A549 (cell line): ENCODE results near the gene NFX1. TPM values are rescaled to one million over a fixed set of nuclear protein-coding genes. Genes with fewer than 3 reads are reported as not detected.
A peak's percentile ranks its signal among the peaks of the same experiment; 100 is the strongest.

Experiments used
- ATAC-seq, 2 experiments: fragments of 200-7000 bp in 1 of 2; fragments of >200 bp in 1 of 2; cut with Nextera tagmentation in 1 of 2; cut with Tn5 transposase in 1 of 2; 3 replicates each; pipeline versions ENCODE4 v1.8.0 to v1.9.1; 2018 to 2020; ENCODE audit warnings: mild to moderate bottlenecking in 1 of 2, moderate library complexity in 1 of 2
- CTCF ChIA-PET: fragments of 300-600 bp; sonication (Branson Sonifier 250); formaldehyde crosslinking; extraction: SDS; loops from one replicate; lab custom pipeline; 2021; ENCODE audit warnings: antibody characterized with exemption, inconsistent platforms; lab: Yijun Ruan, JAX
- POLR2A ChIA-PET: fragments of 350-600 bp; formaldehyde crosslinking; extraction: SDS; loops from one replicate; lab custom pipeline; 2021; ENCODE audit warnings: antibody characterized with exemption, inconsistent platforms; lab: Yijun Ruan, JAX
- DNase-seq, 2 experiments: peaks; one replicate each; pipeline versions ENCODE4 v3.0.0 to v3.0.0-alpha.2; 2011 to 2016; ENCODE audit warnings: low read depth in 1 of 2, low spot score in 1 of 2
- FAIRE-seq: peaks from 2 replicates; lab custom pipeline; 2011; peaks lifted over from hg19 to GRCh38; lab: Jason Lieb, UNC
- H3K27ac ChIP-seq, 2 experiments: fragments of >200 bp; sonication (Bioruptor Twin); formaldehyde crosslinking; 3 replicates each; pipeline ENCODE4 v1.5.1; 2016 to 2017
- H3K4me1 ChIP-seq: fragments of >200 bp; sonication (Bioruptor Twin); formaldehyde crosslinking; 3 replicates; pipeline ENCODE4 v1.6.1; 2016
- H3K4me2 ChIP-seq: fragments of >200 bp; sonication (Bioruptor Twin); formaldehyde crosslinking; 3 replicates; pipeline ENCODE4 v1.6.1; 2016
- H3K4me3 ChIP-seq: fragments of >200 bp; sonication (Bioruptor Twin); formaldehyde crosslinking; 3 replicates; pipeline ENCODE4 v1.5.1; 2016
- H3K9me3 ChIP-seq: fragments of >200 bp; sonication (Bioruptor Twin); formaldehyde crosslinking; 3 replicates; pipeline ENCODE4 v1.6.1; 2016
- CBX8 ChIP-seq: fragments of 200-600 bp; sonication (generic); IDR thresholded peaks from 2 replicates; pipeline ENCODE4 v1.6.1; 2016
- CHD2 ChIP-seq: fragments of 150-350 bp; IDR thresholded peaks from 2 replicates; pipeline ENCODE4 v1.6.1; 2014; ENCODE audit warnings: low read length; ENCODE audit not compliant: partially characterized antibody
- CHD4 ChIP-seq: fragments of 200-600 bp; sonication (generic); IDR thresholded peaks from 2 replicates; pipeline ENCODE4 v1.6.1; 2016; ENCODE audit warnings: antibody characterized with exemption, mild to moderate bottlenecking, borderline replicate concordance
- CTCF ChIP-seq: fragments of >200 bp; sonication (Bioruptor Twin); formaldehyde crosslinking; IDR thresholded peaks from 3 replicates; pipeline ENCODE4 v1.5.1; 2016
- ESRRA ChIP-seq: fragments of 150-350 bp; IDR thresholded peaks from 2 replicates; pipeline ENCODE4 v1.6.1; 2014; ENCODE audit warnings: mild to moderate bottlenecking, low read length, borderline replicate concordance
- FOSB ChIP-seq: fragments of 250-450 bp; sonication (Bioruptor Pico); IDR thresholded peaks from 2 replicates; pipeline ENCODE4 v1.5.0; 2020; ENCODE audit warnings: mild to moderate bottlenecking, moderate library complexity
- FOXS1 ChIP-seq: fragments of 250-450 bp; sonication (Bioruptor Pico); IDR thresholded peaks from 2 replicates; pipeline ENCODE4 v1.5.0; 2020; ENCODE audit warnings: mild to moderate bottlenecking, moderate library complexity
- GATA3 ChIP-seq: IDR thresholded peaks from 2 replicates; pipeline ENCODE4 v1.6.1; 2012; ENCODE audit warnings: borderline replicate concordance
- HDAC2 ChIP-seq: fragments of 200-600 bp; sonication (generic); IDR thresholded peaks from 2 replicates; pipeline ENCODE4 v1.6.1; 2016
- HEYL ChIP-seq: fragments of 250-450 bp; sonication (Bioruptor Pico); IDR thresholded peaks from 2 replicates; pipeline ENCODE4 v1.8.0; 2021; ENCODE audit warnings: mild to moderate bottlenecking, moderate library complexity
- HOXB5 ChIP-seq: fragments of 250-450 bp; sonication (Bioruptor Pico); IDR thresholded peaks from 2 replicates; pipeline ENCODE4 v1.5.0; 2020; ENCODE audit warnings: mild to moderate bottlenecking, moderate library complexity
- JUN ChIP-seq, 2 experiments: fragments of >200 bp; sonication (Bioruptor Twin); formaldehyde crosslinking; IDR thresholded peaks; 2 replicates in 1 of 2; 3 replicates in 1 of 2; pipeline ENCODE4 v1.6.1; 2016 to 2017
- JUNB ChIP-seq: fragments of >200 bp; sonication (Bioruptor Twin); formaldehyde crosslinking; IDR thresholded peaks from 2 replicates; pipeline ENCODE4 v1.6.1; 2016
- KDM5A ChIP-seq: fragments of 200-600 bp; sonication (generic); IDR thresholded peaks from 2 replicates; pipeline ENCODE4 v1.6.1; 2016; ENCODE audit warnings: antibody characterized with exemption, mild to moderate bottlenecking
- MAFK ChIP-seq: fragments of 450-650 bp; IDR thresholded peaks from 2 replicates; pipeline ENCODE4 v1.6.1; 2014; ENCODE audit not compliant: partially characterized antibody
- MYC ChIP-seq: IDR thresholded peaks from 2 replicates; pipeline ENCODE4 v1.6.1; 2012; ENCODE audit warnings: mild to moderate bottlenecking, inconsistent platforms, low read length, improper control_type of control experiment, borderline replicate concordance
- NR3C1 ChIP-seq: fragments of >200 bp; sonication (Bioruptor Twin); formaldehyde crosslinking; IDR thresholded peaks from 3 replicates; pipeline ENCODE4 v1.6.1; 2017
- PBX3 ChIP-seq: IDR thresholded peaks from 2 replicates; pipeline ENCODE4 v1.6.1; 2012
- PHF8 ChIP-seq: fragments of 200-600 bp; sonication (generic); IDR thresholded peaks from 2 replicates; pipeline ENCODE4 v1.6.1; 2016; ENCODE audit warnings: low read depth, mild to moderate bottlenecking, antibody characterized with exemption, moderate library complexity, borderline replicate concordance
- RAD21 ChIP-seq, 2 experiments: fragments of >200 bp in 1 of 2; sonication (Bioruptor Twin) in 1 of 2; formaldehyde crosslinking in 1 of 2; IDR thresholded peaks in 1 of 2; conservative IDR thresholded peaks in 1 of 2; 2 replicates in 1 of 2; 3 replicates in 1 of 2; pipeline ENCODE4 v1.6.1; 2012 to 2018; ENCODE audit warnings: inconsistent platforms in 1 of 2
- RARB ChIP-seq: fragments of 250-450 bp; sonication (Bioruptor Pico); IDR thresholded peaks from 2 replicates; pipeline ENCODE4 v1.8.0; 2021; ENCODE audit warnings: mild to moderate bottlenecking, moderate library complexity
- SREBF2 ChIP-seq: fragments of 450-650 bp; IDR thresholded peaks from 2 replicates; pipeline ENCODE4 v1.6.1; 2014; ENCODE audit warnings: mild to moderate bottlenecking, moderate library complexity
- ZC3H11A ChIP-seq: fragments of 450-650 bp; IDR thresholded peaks from 2 replicates; pipeline ENCODE4 v1.6.1; 2014; ENCODE audit warnings: antibody characterized with exemption, mild to moderate bottlenecking
- ZFP36 ChIP-seq: fragments of 450-650 bp; IDR thresholded peaks from 2 replicates; pipeline ENCODE4 v1.6.1; 2014; ENCODE audit warnings: borderline replicate concordance; ENCODE audit not compliant: partially characterized antibody
- WGBS: methylation state at CpG from one replicate; pipeline ENCODE4 v1.1.6; 2017; ENCODE audit errors: missing lambda C conversion rate; 5-methylcytosine and 5-hydroxymethylcytosine counted together
- polyA plus RNA-seq, 4 experiments: library from polyadenylated mRNA; depleted of rRNA in 3 of 4; stranded (reverse); fragments of >200 nt; fragmentation: RNase III in 1 of 4; extraction: RNeasy Plus Mini Kit Qiagen cat#74134 plus additional on column Dnase treatment in 1 of 4; gene quantifications; 2 replicates in 3 of 4; 3 replicates in 1 of 4; pipeline ENCODE4 v1.2.3, GENCODE V29; 2011 to 2017
- TF ChIP-seq, protein P1 (sequence below): fragments of 450-650 bp; IDR thresholded peaks from 2 replicates; pipeline ENCODE4 v1.6.1; 2014; ENCODE audit warnings: antibody characterized with exemption
- TF ChIP-seq, protein P2 (sequence below): IDR thresholded peaks from 2 replicates; pipeline ENCODE4 v1.6.1; 2012

Gene NFX1
- polyA plus RNA-seq, 2 of the 4 experiments (the other 2 are of a cell fraction) = 24.8 to 41.2 TPM

DNA sequence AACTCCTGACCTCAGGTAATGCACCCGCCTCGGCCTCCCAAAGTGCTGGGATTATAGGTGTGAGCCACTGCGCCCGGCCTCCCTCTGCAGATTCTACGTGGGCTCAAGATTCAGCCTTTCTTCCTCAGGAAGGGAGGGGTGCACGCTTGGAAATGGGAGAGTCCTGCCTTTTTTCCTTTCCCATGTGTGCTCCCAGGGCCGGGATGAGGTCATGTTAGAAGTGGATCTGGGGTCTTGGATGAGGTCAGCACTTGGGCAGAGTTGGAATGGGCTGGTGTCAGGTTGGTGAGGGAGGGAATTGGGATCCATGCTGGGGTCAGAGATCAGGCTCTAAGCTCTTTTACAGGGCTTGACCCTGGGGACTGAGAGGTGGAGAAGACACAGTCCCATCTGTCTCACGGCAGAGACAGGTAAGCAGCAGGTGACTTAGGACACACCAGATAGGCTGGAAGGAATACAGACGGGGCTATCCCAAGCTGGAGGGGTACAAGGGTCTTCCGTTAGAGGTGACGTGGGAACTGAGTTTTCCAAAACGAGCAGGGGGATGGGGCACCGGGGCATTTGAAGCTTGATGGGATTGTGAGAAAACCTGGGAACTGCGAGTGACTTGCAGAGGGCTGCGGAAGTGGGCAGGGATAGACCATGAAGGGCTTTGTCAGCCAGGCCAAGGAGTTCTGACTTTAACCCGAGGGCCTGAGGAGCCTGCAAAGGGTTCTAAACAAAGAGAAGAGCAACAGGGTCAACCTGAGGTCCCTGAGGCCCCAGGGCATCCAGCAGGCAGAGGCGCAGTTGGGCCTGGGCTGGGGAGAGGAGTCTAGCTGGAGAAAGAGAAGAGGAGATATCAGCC, 113.8 kb downstream of the NFX1 start (continued):
- TF ChIP-seq PBX3 (no peak), FOSB (no peak), ZC3H11A (no peak), HEYL (CRISPR knock-in tag) (no peak)

DNA sequence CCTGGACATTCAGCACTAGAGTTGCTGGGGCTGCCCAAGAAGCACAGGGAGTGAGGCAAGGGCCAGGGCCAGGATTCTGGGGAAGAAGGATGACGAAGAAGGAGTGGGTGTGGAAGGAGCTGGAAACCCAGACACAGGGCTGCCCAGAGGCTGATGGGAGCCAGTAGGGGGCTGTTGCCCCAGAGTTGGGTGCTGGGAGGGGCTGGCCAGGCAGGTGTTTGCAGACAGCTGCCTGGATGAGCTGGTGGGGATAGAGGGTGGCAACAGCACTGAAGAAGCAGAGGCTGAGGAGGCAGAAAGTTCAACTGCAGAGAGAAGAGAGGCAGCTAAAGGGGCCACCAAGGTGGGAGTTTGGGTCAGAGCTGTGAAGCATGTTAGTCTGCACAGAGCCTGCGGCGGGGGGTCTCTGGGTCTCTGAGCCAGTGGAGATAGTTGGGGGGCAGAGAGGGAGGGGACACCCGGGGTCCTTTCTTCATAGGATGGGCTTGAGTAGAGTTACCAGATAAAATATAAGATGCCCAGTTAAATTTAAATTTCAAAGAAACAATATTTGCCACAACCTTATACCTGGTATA, 114.6 kb downstream of the NFX1 start:
- CTCF ChIA-PET = interaction anchor here (0.8 to 9.8 kb wide), 14 partner anchors 10 to 317 kb away, joined by 3 to 299 read pairs (median 12); partner anchors contain the start of genes ANKRD18B, AQP3 and NOL6
- FAIRE-seq (no peak), DNase-seq (no peak), ATAC-seq (peak; percentile 42 to 67; a peak in 3 of 6 replicates)
- peak overlapping the region; percentile 27 to 49; a peak in 4 of 6 replicates for H3K27ac ChIP-seq
- POLR2A ChIA-PET = interaction anchor here (0.6 to 1.0 kb wide), 3 partner anchors 10 to 115 kb away, joined by 3 to 4 read pairs (median 3); partner anchors contain the start of gene NFX1
- no peak overlapping the region for H3K4me3 ChIP-seq
- H3K4me2 ChIP-seq = no peak overlapping the region
- 69% methylated on average over 4 of the region's 4 CpGs for WGBS
- no peaks in the 10 kb centered on the region for H3K9me3 ChIP-seq
- peaks cover 30% of the 10 kb centered on the region for H3K4me1 ChIP-seq
- no peak for TF ChIP-seq GATA3
- no peak for TF ChIP-seq HDAC2
- no peak for TF ChIP-seq CHD4
- TF ChIP-seq, protein P1, sequence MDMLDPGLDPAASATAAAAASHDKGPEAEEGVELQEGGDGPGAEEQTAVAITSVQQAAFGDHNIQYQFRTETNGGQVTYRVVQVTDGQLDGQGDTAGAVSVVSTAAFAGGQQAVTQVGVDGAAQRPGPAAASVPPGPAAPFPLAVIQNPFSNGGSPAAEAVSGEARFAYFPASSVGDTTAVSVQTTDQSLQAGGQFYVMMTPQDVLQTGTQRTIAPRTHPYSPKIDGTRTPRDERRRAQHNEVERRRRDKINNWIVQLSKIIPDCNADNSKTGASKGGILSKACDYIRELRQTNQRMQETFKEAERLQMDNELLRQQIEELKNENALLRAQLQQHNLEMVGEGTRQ = no peak
- TF ChIP-seq RARB (CRISPR knock-in tag) = no peak
- TF ChIP-seq SREBF2 = no peak
- no peak for TF ChIP-seq MYC
- TF ChIP-seq MAFK = no peak
- no peak for TF ChIP-seq KDM5A
- no peak for TF ChIP-seq RAD21 (conservative IDR thresholded peaks at IDR 0.05 in 1 of 2, IDR thresholded peaks at IDR 0.05 in 1 of 2)
- no peak for TF ChIP-seq CHD2
- TF ChIP-seq FOXS1 (CRISPR knock-in tag) = no peak

DNA sequence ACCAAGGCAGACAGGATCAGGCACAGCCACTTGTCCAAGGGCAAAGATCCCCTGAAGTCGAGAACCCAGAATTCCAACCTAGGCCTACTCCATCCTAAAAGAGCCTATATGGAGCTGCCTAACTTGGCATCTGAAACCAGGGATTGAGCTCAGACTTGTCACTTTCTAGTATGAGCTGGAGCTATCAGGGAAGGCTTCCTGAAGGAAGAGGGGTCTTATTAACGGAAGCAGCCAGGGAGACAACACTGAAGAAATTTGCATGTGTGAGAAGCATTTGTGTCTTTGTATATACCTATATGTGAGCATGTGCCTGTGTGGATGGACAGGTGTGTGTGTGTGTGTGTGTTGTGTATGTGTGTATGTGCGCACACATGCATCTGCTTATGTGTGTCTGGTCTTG, 116.7 kb downstream of the NFX1 start:
- POLR2A ChIA-PET = no interaction called here
- H3K9me3 ChIP-seq = no peaks in the 10 kb centered on the region
- FAIRE-seq = no peak
- no peak for ATAC-seq
- H3K27ac ChIP-seq = no peak overlapping the region; a peak in 1 of 6 replicates
- TF ChIP-seq GATA3 = no peak
- TF ChIP-seq ZFP36 = peak; percentile 30
- CTCF ChIA-PET = interaction anchor here (1.0 to 12.6 kb wide), 9 partner anchors 8 to 117 kb away, joined by 3 to 177 read pairs (median 4); partner anchors contain the start of genes ANKRD18B and NOL6
- H3K4me1 ChIP-seq = peaks cover 30% of the 10 kb centered on the region
- no peak overlapping the region for H3K4me2 ChIP-seq
- no peak for DNase-seq
- no peak overlapping the region for H3K4me3 ChIP-seq
- WGBS = 87% methylated on average over 3 of the region's 3 CpGs

GRCh38 chr9:33408087-33408486, 117.8 kb downstream of the NFX1 start:
- Histone ChIP-seq H3K4me2 (0 out of 3 replicates have a peak overlapping the region, but pooled peaks have one; percentile 10), H3K9me3 (no peaks in the 10 kb centered on the region), H3K4me1 (peaks cover 28% of the 10 kb centered on the region), H3K4me3 (no peak overlapping the region), H3K27ac (peak overlapping the region in 1 of 2 experiments; percentile 61; a peak in 3 of 6 replicates)
- FAIRE-seq (no peak), ATAC-seq (peak; percentile 58 to 60; a peak in 5 of 6 replicates), DNase-seq (no peak)
- ChIA-PET CTCF (interaction anchor here (1.3 to 12.6 kb wide), 6 partner anchors 34 to 71 kb away, joined by 3 to 177 read pairs (median 4); partner anchors contain the start of gene NOL6), POLR2A (no interaction called here)
- WGBS = 54% methylated on average over 5 of the region's 5 CpGs
- no peak for TF ChIP-seq PHF8
- TF ChIP-seq KDM5A = no peak
- no peak for TF ChIP-seq PBX3
- no peak for TF ChIP-seq HOXB5
- TF ChIP-seq CTCF = no peak
- TF ChIP-seq NR3C1 = no peak
- TF ChIP-seq ESRRA = no peak
- TF ChIP-seq JUN (IDR thresholded peaks at IDR 0.05) = no peak
- no peak for TF ChIP-seq CBX8
- TF ChIP-seq, protein P2, sequence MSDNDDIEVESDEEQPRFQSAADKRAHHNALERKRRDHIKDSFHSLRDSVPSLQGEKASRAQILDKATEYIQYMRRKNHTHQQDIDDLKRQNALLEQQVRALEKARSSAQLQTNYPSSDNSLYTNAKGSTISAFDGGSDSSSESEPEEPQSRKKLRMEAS = no peak
- no peak for TF ChIP-seq GATA3
- TF ChIP-seq JUNB = no peak
- no peak for TF ChIP-seq ZC3H11A
- TF ChIP-seq MAFK = no peak
